Upper lobe of left lung (tissue), 4 donors: ENCODE measurements around the gene RXYLT1.
"Not testable (repeated sequence)": the region's sequence is repeated elsewhere in the genome, so short reads cannot be mapped to it uniquely, and the experiment has no call there.

Experiments used
- CTCF ChIP-seq, 6 experiments: fragments of 450-650 bp in 4 of 6; fragments of 200-600 bp in 2 of 6; sonication (generic) in 2 of 6; IDR thresholded peaks; one replicate each; pipeline ENCODE4 v1.5.1; 2016 to 2019; ENCODE audit warnings: antibody characterized with exemption in 6 of 6
- EP300 ChIP-seq, 4 donors: sonication (generic); formaldehyde crosslinking; IDR thresholded peaks; one replicate each; pipeline ENCODE4 v1.5.1; 2017; ENCODE audit warnings: antibody characterized with exemption in 4 of 4, control low read depth in 2 of 4

DNA sequence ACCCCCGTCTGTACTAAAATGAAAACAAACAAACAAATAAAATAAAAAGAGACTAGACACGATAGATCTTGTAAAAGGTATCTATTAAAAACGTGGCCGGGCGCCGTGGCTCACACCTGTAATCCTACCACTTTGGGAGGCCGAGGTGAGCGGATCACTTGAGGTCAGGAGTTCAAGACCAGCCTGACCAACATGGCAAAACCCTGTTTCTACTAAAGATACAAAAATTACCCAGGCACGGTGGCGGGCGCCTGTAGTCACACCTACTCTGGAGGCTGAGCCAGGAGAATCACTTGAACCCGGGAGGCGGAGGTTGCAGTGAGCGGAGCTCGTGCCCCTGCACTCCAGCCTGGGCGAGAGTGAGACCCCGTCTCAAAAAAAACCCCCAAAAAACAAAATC lies 63.0 kb downstream of the RXYLT1 start:
- TF ChIP-seq EP300, CTCF (IDR thresholded peaks at IDR 0.05): not testable (repeated sequence)
